ENCODE data around the gene HNRNPUL1. TPM values are rescaled to one million over a fixed set of nuclear protein-coding genes. Genes with fewer than 3 reads are reported as not detected.
A peak's percentile ranks its signal among the peaks of the same experiment; 100 is the strongest.

The HNRNPUL1 gene
- total RNA-seq, 2 donors from 2014 or later = 76.0 to 87.3 TPM

GRCh38 chr19:41305927-41306793, 42.0 kb downstream of the HNRNPUL1 start:
- 76 to 80% methylated on average over 8 to 13 of the region's 13 CpGs for WGBS, 2 donors
- peak overlapping the region in 1 of 4 donors; percentile 94 for H3K27ac ChIP-seq
- intact Hi-C loops (cut with DNase I) = no loop called here

DNA sequence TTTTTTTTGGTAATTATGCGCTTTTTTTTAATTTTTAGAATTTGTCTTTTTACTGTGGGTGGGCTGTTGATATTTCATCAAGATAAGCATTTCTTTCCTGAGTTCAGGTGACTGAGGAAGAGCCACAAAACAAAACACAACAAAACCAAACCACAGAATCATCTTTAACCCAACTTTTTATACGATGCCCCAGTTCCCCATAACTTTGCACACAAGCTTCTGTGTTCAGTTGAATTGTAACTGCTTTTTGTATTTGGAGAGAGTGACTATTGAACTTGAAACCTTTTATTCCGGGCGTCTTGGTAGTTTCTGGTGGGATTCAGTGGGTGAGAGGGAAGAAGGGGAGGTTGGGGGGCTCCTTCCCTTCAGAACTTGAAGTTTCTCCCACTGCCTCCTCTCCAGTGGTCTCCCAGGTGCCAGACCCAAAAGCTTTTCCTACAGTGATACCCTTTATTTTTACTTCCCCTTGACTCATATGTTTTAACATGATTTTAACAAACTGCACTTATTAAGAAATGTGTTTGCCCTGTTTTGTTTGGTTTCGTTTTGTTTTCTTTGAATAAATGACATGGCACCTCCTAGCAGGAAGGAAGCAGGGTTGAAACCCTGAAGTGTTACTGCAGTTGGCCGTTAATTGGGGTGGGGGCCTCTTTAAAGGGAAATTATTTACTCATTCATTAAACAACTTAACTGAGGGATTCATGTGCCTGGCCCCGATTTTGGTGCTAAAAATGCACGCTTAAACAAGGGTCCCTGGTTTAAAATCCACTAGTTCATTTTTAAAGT, 43.1 kb downstream of the HNRNPUL1 start:
- intact Hi-C loops (cut with DNase I) = no loop called here
- H3K27me3 ChIP-seq = no peaks in the 10 kb centered on the region
- ATAC-seq = no peak
- no peaks in the 10 kb centered on the region for H3K9me3 ChIP-seq
- TF ChIP-seq POLR2A (IDR thresholded peaks at IDR 0.05) = no peak
- TF ChIP-seq CTCF (IDR thresholded peaks at IDR 0.05) = no peak
- H3K36me3 ChIP-seq (replicated peaks in 1 of 2; ENCODE audit: insufficient read depth in 1 of 2, low read depth in 2 of 2) = peaks cover 18 to 27% of the 10 kb centered on the region in 2 donors
- peak overlapping the region in 3 of 4 donors; percentile 88 to 97 (median 94) for H3K27ac ChIP-seq
- H3K4me1 ChIP-seq = peaks cover 30% of the 10 kb centered on the region
- no peak overlapping the region for H3K4me3 ChIP-seq
- no peak for DNase-seq
- WGBS, 2 donors = 61% methylated on average over 8 of the region's 8 CpGs

More at GRCh38 chr19:41305927-41306793, 42.0 kb downstream of the HNRNPUL1 start:
- ATAC-seq = no peak
- Histone ChIP-seq H3K36me3 (replicated peaks in 1 of 2; ENCODE audit: insufficient read depth in 1 of 2, low read depth in 2 of 2) (peaks cover 18 to 30% of the 10 kb centered on the region in 2 donors), H3K27me3 (no peaks in the 10 kb centered on the region), H3K4me3 (no peak overlapping the region), H3K4me1 (peaks cover 25% of the 10 kb centered on the region), H3K9me3 (no peaks in the 10 kb centered on the region)
- TF ChIP-seq POLR2A (IDR thresholded peaks at IDR 0.05) = no peak
- no peak for TF ChIP-seq CTCF (IDR thresholded peaks at IDR 0.05)
- no peak for DNase-seq

- no peaks in the 10 kb centered on the region for H3K9me3 ChIP-seq
- WGBS, 2 donors = 40 to 57% methylated on average over 1 to 4 of the region's 4 CpGs
- no peak overlapping the region for H3K4me3 ChIP-seq
- intact Hi-C loops (cut with DNase I) = no loop called here
- H3K27ac ChIP-seq = peak overlapping the region in 3 of 4 donors; percentile 88 to 97 (median 94)
- DNase-seq (no peak), ATAC-seq (peak; percentile 1)
- H3K4me1 ChIP-seq = peaks cover 30% of the 10 kb centered on the region
- H3K27me3 ChIP-seq = no peaks in the 10 kb centered on the region
- no peak for TF ChIP-seq POLR2A (IDR thresholded peaks at IDR 0.05)
- TF ChIP-seq CTCF (IDR thresholded peaks at IDR 0.05) = no peak
- H3K36me3 ChIP-seq (replicated peaks in 1 of 2; ENCODE audit: insufficient read depth in 1 of 2, low read depth in 2 of 2) = peaks cover 18 to 23% of the 10 kb centered on the region in 2 donors
These were observed 43.8 kb downstream of the HNRNPUL1 start for GRCh38 chr19:41307954-41308449.

GRCh38 chr19:41308450-41309179, 44.4 kb downstream of the HNRNPUL1 start:
- Histone ChIP-seq H3K4me1 (peaks cover 30% of the 10 kb centered on the region), H3K36me3 (replicated peaks in 1 of 2; ENCODE audit: insufficient read depth in 1 of 2, low read depth in 2 of 2) (peaks cover 12 to 25% of the 10 kb centered on the region in 2 donors), H3K9me3 (no peaks in the 10 kb centered on the region), H3K27me3 (no peaks in the 10 kb centered on the region), H3K27ac (peak overlapping the region; percentile 88 to 97 (median 94)), H3K4me3 (no peak overlapping the region)
- DNase-seq (peak; percentile 93 to 98 (median 94)), ATAC-seq (peak; percentile 68)
- intact Hi-C loops (cut with DNase I) = no loop called here
- TF ChIP-seq CTCF (IDR thresholded peaks at IDR 0.05) = peak; percentile 93 to 98 (median 96)
- TF ChIP-seq POLR2A (IDR thresholded peaks at IDR 0.05) = no peak
- 21 to 23% methylated on average over 8 of the region's 8 CpGs for WGBS, 2 donors

Data from body of pancreas (tissue), 4 donors.